Hepatocyte (in vitro differentiated cells): ENCODE measurements around the gene SATB1. TPM values are rescaled to one million over a fixed set of nuclear protein-coding genes. Genes with fewer than 3 reads are reported as not detected.

ENCODE experiments used
- DNase-seq: peaks from one replicate; pipeline ENCODE4 v3.0.0-alpha.2; 2016; ENCODE audit warnings: low spot score
- H2AFZ ChIP-seq: fragments of 200-600 bp; sonication (generic); 2 replicates; pipeline ENCODE4 v1.6.0; 2016; ENCODE audit warnings: antibody characterized with exemption, mild to moderate bottlenecking
- H3K27ac ChIP-seq: fragments of 200-600 bp; sonication (generic); 2 replicates; pipeline ENCODE4 v1.5.1; 2016; ENCODE audit warnings: mild to moderate bottlenecking
- H3K27me3 ChIP-seq: fragments of 200-600 bp; sonication (generic); 2 replicates; pipeline ENCODE4 v1.6.1; 2016
- H3K36me3 ChIP-seq: fragments of 200-600 bp; sonication (generic); replicated peaks from 2 replicates; pipeline ENCODE4 v1.5.1; 2016; ENCODE audit warnings: low read depth; ENCODE audit not compliant: insufficient read depth
- H3K4me1 ChIP-seq: fragments of 200-600 bp; sonication (generic); 2 replicates; pipeline ENCODE4 v1.5.1; 2016; ENCODE audit warnings: mild to moderate bottlenecking, moderate library complexity; ENCODE audit not compliant: insufficient read depth
- H3K4me2 ChIP-seq: fragments of 200-600 bp; sonication (generic); 2 replicates; pipeline ENCODE4 v1.6.0; 2016
- H3K4me3 ChIP-seq: fragments of 200-600 bp; sonication (generic); 2 replicates; pipeline ENCODE4 v1.5.1; 2016; ENCODE audit warnings: mild to moderate bottlenecking
- H3K79me2 ChIP-seq: fragments of 200-600 bp; sonication (generic); 2 replicates; pipeline ENCODE4 v1.6.0; 2017; ENCODE audit warnings: mild to moderate bottlenecking
- H3K9me2 ChIP-seq: fragments of 200-600 bp; sonication (generic); replicated peaks from 2 replicates; pipeline ENCODE4 v1.6.0; 2017; ENCODE audit warnings: mild to moderate bottlenecking; ENCODE audit not compliant: insufficient read depth
- H3K9me3 ChIP-seq: fragments of 200-600 bp; sonication (generic); 2 replicates; pipeline ENCODE4 v1.5.1; 2016; ENCODE audit warnings: low read depth, mild to moderate bottlenecking
- H4K20me1 ChIP-seq: fragments of 200-600 bp; sonication (generic); 2 replicates; pipeline ENCODE4 v1.6.0; 2016; ENCODE audit warnings: mild to moderate bottlenecking; ENCODE audit not compliant: insufficient read depth, poor library complexity, severe bottlenecking
- EZH2 ChIP-seq: fragments of 200-600 bp; sonication (generic); IDR thresholded peaks from 2 replicates; pipeline ENCODE4 v1.6.1; 2016; ENCODE audit warnings: antibody characterized with exemption, mild to moderate bottlenecking, borderline replicate concordance
- EZH2phosphoT487 ChIP-seq: fragments of 200-600 bp; sonication (generic); IDR thresholded peaks from one replicate; pipeline ENCODE4 v1.6.1; 2018; ENCODE audit warnings: antibody characterized with exemption, mild to moderate bottlenecking, low read depth, moderate library complexity; ENCODE audit not compliant: unreplicated experiment, severe bottlenecking
- WGBS: methylation state at CpG from one replicate; pipeline ENCODE4 v1.1.6; 2016; ENCODE audit warnings: low lambda C conversion rate; ENCODE audit errors: missing lambda C conversion rate; 5-methylcytosine and 5-hydroxymethylcytosine counted together
- polyA plus RNA-seq: library from polyadenylated mRNA; unstranded; fragments of >200 nt; fragmentation: Nextera tagmentation; extraction: Ambion mirVana; gene quantifications from 2 replicates; pipeline ENCODE4 v1.2.1, GENCODE V29; 2016
- total RNA-seq: library from RNA; depleted of rRNA; stranded (reverse); fragments of >200 nt; gene quantifications from 2 replicates; pipeline ENCODE4 v1.2.3, GENCODE V29; 2014
- TF ChIP-seq, protein P1 (sequence below): fragments of 200-600 bp; sonication (generic); IDR thresholded peaks from 2 replicates; pipeline ENCODE4 v1.5.1; 2016; ENCODE audit warnings: antibody characterized with exemption, mild to moderate bottlenecking; ENCODE audit not compliant: poor library complexity

SATB1 gene
- total and polyA plus RNA-seq, 2 experiments from 2014 or later, result 10.0 to 30.7 TPM

DNA sequence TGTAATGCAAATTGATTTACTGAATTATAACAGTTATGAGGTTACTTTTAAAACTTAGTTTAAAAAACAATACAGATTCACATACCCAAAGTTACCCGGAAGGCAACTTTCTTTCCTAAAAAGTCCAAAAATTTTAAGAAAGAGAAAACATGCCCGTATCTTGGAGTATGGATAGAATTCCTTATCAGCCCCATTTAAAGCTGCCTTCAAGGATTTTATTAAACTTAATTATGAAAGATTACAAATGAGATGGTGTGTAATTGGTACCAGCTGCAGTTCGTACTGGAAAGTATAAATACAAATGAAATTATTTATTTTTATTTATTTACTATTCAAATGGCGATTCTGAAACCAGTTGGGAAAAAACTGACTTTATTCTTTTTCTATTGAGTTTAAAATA, 39.4 kb downstream of the SATB1 start:
- Histone ChIP-seq H3K36me3 (no peaks in the 10 kb centered on the region), H4K20me1 (no peaks in the 10 kb centered on the region), H3K27me3 (no peaks in the 10 kb centered on the region), H2AFZ (no peak overlapping the region), H3K4me3 (no peak overlapping the region), H3K4me2 (no peak overlapping the region), H3K27ac (no peak overlapping the region), H3K9me3 (no peaks in the 10 kb centered on the region), H3K9me2 (no peaks in the 10 kb centered on the region), H3K4me1 (no peaks in the 10 kb centered on the region), H3K79me2 (no peaks in the 10 kb centered on the region)
- 94% methylated on average over 4 of the region's 4 CpGs for WGBS
- TF ChIP-seq EZH2, result no peak
- TF ChIP-seq, protein P1, sequence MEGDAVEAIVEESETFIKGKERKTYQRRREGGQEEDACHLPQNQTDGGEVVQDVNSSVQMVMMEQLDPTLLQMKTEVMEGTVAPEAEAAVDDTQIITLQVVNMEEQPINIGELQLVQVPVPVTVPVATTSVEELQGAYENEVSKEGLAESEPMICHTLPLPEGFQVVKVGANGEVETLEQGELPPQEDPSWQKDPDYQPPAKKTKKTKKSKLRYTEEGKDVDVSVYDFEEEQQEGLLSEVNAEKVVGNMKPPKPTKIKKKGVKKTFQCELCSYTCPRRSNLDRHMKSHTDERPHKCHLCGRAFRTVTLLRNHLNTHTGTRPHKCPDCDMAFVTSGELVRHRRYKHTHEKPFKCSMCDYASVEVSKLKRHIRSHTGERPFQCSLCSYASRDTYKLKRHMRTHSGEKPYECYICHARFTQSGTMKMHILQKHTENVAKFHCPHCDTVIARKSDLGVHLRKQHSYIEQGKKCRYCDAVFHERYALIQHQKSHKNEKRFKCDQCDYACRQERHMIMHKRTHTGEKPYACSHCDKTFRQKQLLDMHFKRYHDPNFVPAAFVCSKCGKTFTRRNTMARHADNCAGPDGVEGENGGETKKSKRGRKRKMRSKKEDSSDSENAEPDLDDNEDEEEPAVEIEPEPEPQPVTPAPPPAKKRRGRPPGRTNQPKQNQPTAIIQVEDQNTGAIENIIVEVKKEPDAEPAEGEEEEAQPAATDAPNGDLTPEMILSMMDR, result no peak
- TF ChIP-seq EZH2phosphoT487, result no peak
- DNase-seq, result no peak

DNA sequence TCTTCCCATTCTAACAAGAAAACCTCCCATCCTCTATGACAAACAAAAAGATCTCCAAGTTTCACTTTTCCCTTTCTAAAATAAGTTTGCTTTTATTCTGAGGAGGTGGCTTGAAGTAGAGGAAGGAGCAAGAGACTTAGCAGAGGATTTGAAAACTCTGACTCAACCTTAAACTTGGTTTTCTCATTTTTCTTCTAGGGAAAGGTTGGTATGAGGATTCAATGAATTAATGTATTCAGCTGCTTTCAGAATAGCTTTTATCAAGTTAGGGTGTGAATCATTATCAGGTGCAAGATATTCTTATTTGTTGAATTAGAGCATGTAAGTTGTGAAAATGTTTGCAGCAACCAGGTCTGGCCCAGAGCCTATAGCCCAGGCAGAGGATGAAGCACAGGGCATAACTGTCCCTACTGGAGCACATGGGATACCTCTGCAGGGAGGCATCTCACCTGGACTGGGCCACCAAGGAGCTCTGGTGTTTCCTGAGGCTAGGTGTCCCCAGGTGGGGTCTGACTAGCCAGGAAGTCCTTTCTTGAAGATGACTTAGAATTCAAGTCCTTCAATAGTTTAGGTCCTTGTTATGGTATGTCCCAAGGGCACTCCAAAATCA, 42.3 kb downstream of the SATB1 start:
- Histone ChIP-seq H3K9me2 (no peaks in the 10 kb centered on the region), H3K9me3 (no peaks in the 10 kb centered on the region)
- TF ChIP-seq EZH2phosphoT487, result no peak
- TF ChIP-seq EZH2, result no peak
- TF ChIP-seq, protein P1, result no peak

DNA sequence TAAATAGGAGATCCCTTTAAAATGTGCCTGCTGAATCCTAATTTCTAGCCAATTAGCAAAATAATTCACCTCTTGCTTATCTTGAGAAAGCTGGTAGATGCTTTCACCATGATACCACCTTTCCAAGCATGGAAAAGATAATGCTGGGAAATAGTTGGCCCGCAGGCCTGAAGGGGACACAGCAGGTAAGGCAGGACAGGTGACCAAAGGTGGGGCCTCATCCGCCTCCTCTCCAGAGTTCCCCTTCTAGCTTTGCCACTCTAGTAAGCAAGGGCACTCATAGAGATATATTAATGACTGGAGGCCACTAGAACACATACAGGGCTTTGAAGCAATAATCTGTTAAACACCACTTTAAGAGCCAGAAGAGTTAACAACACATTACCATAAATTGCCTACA, 45.5 kb downstream of the SATB1 start:
- Histone ChIP-seq H4K20me1 (no peaks in the 10 kb centered on the region), H2AFZ (no peak overlapping the region), H3K27ac (no peak overlapping the region), H3K36me3 (no peaks in the 10 kb centered on the region), H3K79me2 (no peaks in the 10 kb centered on the region), H3K9me2 (no peaks in the 10 kb centered on the region), H3K4me1 (no peaks in the 10 kb centered on the region), H3K4me3 (no peak overlapping the region), H3K9me3 (no peaks in the 10 kb centered on the region), H3K27me3 (no peaks in the 10 kb centered on the region), H3K4me2 (no peak overlapping the region)
- no peak for DNase-seq
- WGBS, result 84% methylated on average over 2 of the region's 2 CpGs
- TF ChIP-seq, protein P1, result no peak
- no peak for TF ChIP-seq EZH2
- no peak for TF ChIP-seq EZH2phosphoT487

More for the DNA sequence above, 42.3 kb downstream of the SATB1 start:
- Histone ChIP-seq H3K79me2 (no peaks in the 10 kb centered on the region), H2AFZ (no peak overlapping the region), H3K4me3 (no peak overlapping the region), H3K27ac (no peak overlapping the region), H3K4me1 (no peaks in the 10 kb centered on the region), H3K4me2 (no peak overlapping the region), H3K27me3 (no peaks in the 10 kb centered on the region), H4K20me1 (no peaks in the 10 kb centered on the region), H3K36me3 (no peaks in the 10 kb centered on the region)
- DNase-seq, result no peak
